Mammary epithelial cell (primary cell): ENCODE data around the gene EXT2.

Source experiments
- EZH2 ChIP-seq: IDR thresholded peaks from 2 replicates; pipeline ENCODE4 v1.6.1; 2012; ENCODE audit warnings: low read length, inconsistent platforms, borderline replicate concordance
- TF ChIP-seq, protein P1 (sequence below), 2 donors: IDR thresholded peaks in 1 of 2; conservative IDR thresholded peaks in 1 of 2; 2 replicates each; pipeline ENCODE4 v1.5.1; 2011 to 2012; ENCODE audit warnings: inconsistent platforms in 2 of 2, low read length in 2 of 2, mild to moderate bottlenecking in 2 of 2, control low read depth in 1 of 2, low read depth in 1 of 2; ENCODE audit not compliant: insufficient read depth in 1 of 2; ENCODE audit errors: extremely low read depth in 1 of 2

DNA sequence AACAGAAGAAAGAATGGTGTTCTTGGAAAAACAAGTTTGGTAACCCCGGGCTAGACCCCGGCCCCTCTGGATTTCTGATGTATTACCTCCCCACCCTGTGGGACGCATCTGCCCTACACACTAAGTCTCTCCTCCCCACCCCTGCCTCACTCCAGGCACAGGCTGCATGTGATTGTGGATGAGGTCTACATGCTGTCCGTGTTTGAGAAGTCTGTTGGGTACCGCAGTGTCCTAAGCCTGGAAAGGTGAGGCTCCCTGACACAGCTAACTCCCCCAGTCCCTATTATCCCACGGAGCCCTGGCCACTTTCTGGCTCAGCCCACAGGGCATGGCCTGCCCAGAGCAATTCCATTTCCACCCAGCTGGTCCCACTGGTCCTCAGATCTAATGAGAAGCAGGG lies 16.1 kb upstream of the EXT2 start:
- TF ChIP-seq, protein P1, sequence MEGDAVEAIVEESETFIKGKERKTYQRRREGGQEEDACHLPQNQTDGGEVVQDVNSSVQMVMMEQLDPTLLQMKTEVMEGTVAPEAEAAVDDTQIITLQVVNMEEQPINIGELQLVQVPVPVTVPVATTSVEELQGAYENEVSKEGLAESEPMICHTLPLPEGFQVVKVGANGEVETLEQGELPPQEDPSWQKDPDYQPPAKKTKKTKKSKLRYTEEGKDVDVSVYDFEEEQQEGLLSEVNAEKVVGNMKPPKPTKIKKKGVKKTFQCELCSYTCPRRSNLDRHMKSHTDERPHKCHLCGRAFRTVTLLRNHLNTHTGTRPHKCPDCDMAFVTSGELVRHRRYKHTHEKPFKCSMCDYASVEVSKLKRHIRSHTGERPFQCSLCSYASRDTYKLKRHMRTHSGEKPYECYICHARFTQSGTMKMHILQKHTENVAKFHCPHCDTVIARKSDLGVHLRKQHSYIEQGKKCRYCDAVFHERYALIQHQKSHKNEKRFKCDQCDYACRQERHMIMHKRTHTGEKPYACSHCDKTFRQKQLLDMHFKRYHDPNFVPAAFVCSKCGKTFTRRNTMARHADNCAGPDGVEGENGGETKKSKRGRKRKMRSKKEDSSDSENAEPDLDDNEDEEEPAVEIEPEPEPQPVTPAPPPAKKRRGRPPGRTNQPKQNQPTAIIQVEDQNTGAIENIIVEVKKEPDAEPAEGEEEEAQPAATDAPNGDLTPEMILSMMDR (conservative IDR thresholded peaks at IDR 0.05 in 1 of 2, IDR thresholded peaks at IDR 0.05 in 1 of 2; ENCODE audit: extremely low read depth in 1 of 2, insufficient read depth in 1 of 2, low read depth in 1 of 2, low read length in 2 of 2): no peak
- no peak for TF ChIP-seq EZH2
